HepG2 (cell line): Measurements from ENCODE around the gene COPA. TPM values are rescaled to one million over a fixed set of nuclear protein-coding genes. Genes with fewer than 3 reads are reported as not detected.

Experiments used
- ARID4A ChIP-seq: sonication (generic); formaldehyde crosslinking; IDR thresholded peaks from 2 replicates; pipeline ENCODE4 v1.5.0; 2020; ENCODE audit warnings: mild to moderate bottlenecking, missing genetic modification reagents, borderline replicate concordance
- EP300 ChIP-seq, 3 experiments: sonication (generic) in 1 of 3; formaldehyde crosslinking in 1 of 3; IDR thresholded peaks; 2 replicates each; pipeline versions ENCODE4 v1.5.1 to v1.6.1; 2011 to 2020; ENCODE audit warnings: low read depth in 2 of 3, low read length in 2 of 3, borderline replicate concordance in 1 of 3, improper control_type of control experiment in 1 of 3, mild to moderate bottlenecking in 1 of 3, missing genetic modification reagents in 1 of 3, moderate library complexity in 1 of 3
- HIC2 ChIP-seq: sonication (generic); formaldehyde crosslinking; IDR thresholded peaks from 2 replicates; pipeline ENCODE4 v1.9.0; 2022; ENCODE audit warnings: low read depth, missing genetic modification reagents
- HINFP ChIP-seq: sonication (generic); formaldehyde crosslinking; IDR thresholded peaks from 2 replicates; pipeline ENCODE4 v1.4.0; 2020; ENCODE audit warnings: low read depth, mild to moderate bottlenecking, missing genetic modification reagents
- HIVEP1 ChIP-seq: sonication (generic); formaldehyde crosslinking; IDR thresholded peaks from 2 replicates; pipeline ENCODE4 v1.4.0; 2020; ENCODE audit warnings: mild to moderate bottlenecking, missing genetic modification reagents
- KAT8 ChIP-seq: IDR thresholded peaks from 2 replicates; pipeline ENCODE4 v1.6.1; 2016; ENCODE audit warnings: missing genetic modification reagents, missing compliant biosample characterization
- NCOA2 ChIP-seq: sonication (generic); formaldehyde crosslinking; IDR thresholded peaks from 2 replicates; pipeline ENCODE4 v1.8.0; 2022; ENCODE audit warnings: inconsistent platforms
- NR2F1 ChIP-seq, 2 experiments: fragments of 450-650 bp in 1 of 2; formaldehyde crosslinking in 1 of 2; IDR thresholded peaks; 2 replicates each; pipeline versions ENCODE4 v1.5.0 to v1.6.1; 2016 to 2020; ENCODE audit warnings: mild to moderate bottlenecking in 1 of 2, missing compliant biosample characterization in 1 of 2, missing genetic modification reagents in 1 of 2, moderate library complexity in 1 of 2
- RFXANK ChIP-seq: IDR thresholded peaks from 2 replicates; pipeline ENCODE4 v1.6.1; 2016
- YY1 ChIP-seq: IDR thresholded peaks from 2 replicates; pipeline ENCODE4 v1.6.1; 2011; ENCODE audit warnings: low read length, low read depth, moderate library complexity, mild to moderate bottlenecking; ENCODE audit not compliant: insufficient read depth, insufficient replicate concordance
- ZHX1 ChIP-seq: sonication (generic); formaldehyde crosslinking; IDR thresholded peaks from 2 replicates; pipeline ENCODE4 v1.8.1; 2022; ENCODE audit warnings: low read depth, mild to moderate bottlenecking, missing genetic modification reagents
- ZNF431 ChIP-seq: sonication (generic); formaldehyde crosslinking; IDR thresholded peaks from 2 replicates; pipeline ENCODE4 v1.9.0; 2022; ENCODE audit warnings: missing genetic modification reagents, low read depth, mild to moderate bottlenecking, borderline replicate concordance
- ZNF772 ChIP-seq: sonication (generic); formaldehyde crosslinking; IDR thresholded peaks from 2 replicates; pipeline ENCODE4 v1.5.0; 2020; ENCODE audit warnings: mild to moderate bottlenecking, missing genetic modification reagents
- ZNF790 ChIP-seq: sonication (generic); formaldehyde crosslinking; IDR thresholded peaks from 2 replicates; pipeline ENCODE4 v1.8.0; 2022; ENCODE audit warnings: missing genetic modification reagents, mild to moderate bottlenecking, borderline replicate concordance
- polyA plus RNA-seq, 8 experiments: library from polyadenylated mRNA; depleted of rRNA in 3 of 8; stranded (reverse) in 7 of 8; unstranded in 1 of 8; fragments of >200 nt; fragmentation: Illumina TruSeq in 4 of 8; extraction: Trizol in 4 of 8; gene quantifications; 2 replicates each; pipeline versions ENCODE4 v1.2.1 to v1.2.3, GENCODE V29; 2011 to 2016; ENCODE audit warnings: low read depth in 4 of 8, missing spikeins in 1 of 8, mixed read lengths in 1 of 8; ENCODE audit not compliant: insufficient read depth in 1 of 8
- total RNA-seq, 5 experiments: library from RNA; depleted of rRNA; stranded (reverse); fragments of >200 nt; fragmentation: Illumina TruSeq; extraction: Trizol; gene quantifications; 2 replicates each; pipeline ENCODE4 v1.2.3, GENCODE V29; 2016; ENCODE audit warnings: low read depth in 1 of 5

The COPA gene
- total and polyA plus RNA-seq, 2 of the 13 experiments (the other 11 are each of a cell fraction or from before 2014, with no cell fraction given), result 160 to 197 TPM

GRCh38 chr1:160284782-160285344, 58.2 kb downstream of the COPA start, which contains the start of gene PEX19 (continued):
- TF ChIP-seq HINFP, result no peak
- TF ChIP-seq NR2F1 (CRISPR knock-in tag; IDR thresholded peaks at IDR 0.05), result peak in 1 of 2 experiments; percentile 68; a peak in 1 of 4 replicates
- no peak for TF ChIP-seq HIVEP1 (CRISPR knock-in tag)
- TF ChIP-seq ZHX1 (CRISPR knock-in tag), result 0 out of 2 replicates have a peak, but pooled peaks have one; percentile 29
- peak; percentile 87; the same call in 1 of the 2 replicates for TF ChIP-seq ARID4A (CRISPR knock-in tag)
- no peak for TF ChIP-seq EP300 (IDR thresholded peaks at IDR 0.05; ENCODE audit: low read depth in 2 of 2, low read length in 2 of 2)
- no peak; the same call in 1 of the 2 replicates for TF ChIP-seq EP300 (CRISPR knock-in tag; IDR thresholded peaks at IDR 0.05; ENCODE audit: borderline replicate concordance)
- no peak for TF ChIP-seq ZNF790 (CRISPR knock-in tag)
- peak; percentile 98 for TF ChIP-seq YY1
- no peak for TF ChIP-seq ZNF431 (CRISPR knock-in tag)
- TF ChIP-seq RFXANK (CRISPR knock-in tag), result peak; percentile 43; the same call in 1 of the 2 replicates
- no peak for TF ChIP-seq HIC2 (CRISPR knock-in tag)
- 0 out of 2 replicates have a peak, but pooled peaks have one; percentile 10 for TF ChIP-seq ZNF772 (CRISPR knock-in tag)
- TF ChIP-seq KAT8 (CRISPR knock-in tag), result peak; percentile 90
- peak; percentile 31; the same call in 1 of the 2 replicates for TF ChIP-seq NCOA2 (CRISPR knock-in tag)
